Fibroblast of the aortic adventitia (primary cell): ENCODE results near the gene NTRK3. TPM values are rescaled to one million over a fixed set of nuclear protein-coding genes. Genes with fewer than 3 reads are reported as not detected.

Experiments
- DNase-seq: peaks from one replicate; pipeline ENCODE4 v3.0.0-alpha.2; 2010; ENCODE audit warnings: low read depth
- H3K4me3 ChIP-seq: 2 replicates; pipeline ENCODE4 v1.5.1; 2011; ENCODE audit warnings: low read depth, mild to moderate bottlenecking, control low read depth, low read length, moderate library complexity
- total RNA-seq: library from RNA; depleted of rRNA; stranded (reverse); fragments of >200 nt; gene quantifications from 2 replicates; pipeline ENCODE4 v1.2.3, GENCODE V29; 2012; ENCODE audit warnings: low replicate concordance
- TF ChIP-seq, protein P1 (sequence below): IDR thresholded peaks from 2 replicates; pipeline ENCODE4 v1.5.1; 2011; ENCODE audit warnings: mild to moderate bottlenecking, low read length, control low read depth, inconsistent platforms; ENCODE audit not compliant: insufficient read depth

NTRK3 gene
- total RNA-seq, 1 donor: 19.6 TPM

DNA sequence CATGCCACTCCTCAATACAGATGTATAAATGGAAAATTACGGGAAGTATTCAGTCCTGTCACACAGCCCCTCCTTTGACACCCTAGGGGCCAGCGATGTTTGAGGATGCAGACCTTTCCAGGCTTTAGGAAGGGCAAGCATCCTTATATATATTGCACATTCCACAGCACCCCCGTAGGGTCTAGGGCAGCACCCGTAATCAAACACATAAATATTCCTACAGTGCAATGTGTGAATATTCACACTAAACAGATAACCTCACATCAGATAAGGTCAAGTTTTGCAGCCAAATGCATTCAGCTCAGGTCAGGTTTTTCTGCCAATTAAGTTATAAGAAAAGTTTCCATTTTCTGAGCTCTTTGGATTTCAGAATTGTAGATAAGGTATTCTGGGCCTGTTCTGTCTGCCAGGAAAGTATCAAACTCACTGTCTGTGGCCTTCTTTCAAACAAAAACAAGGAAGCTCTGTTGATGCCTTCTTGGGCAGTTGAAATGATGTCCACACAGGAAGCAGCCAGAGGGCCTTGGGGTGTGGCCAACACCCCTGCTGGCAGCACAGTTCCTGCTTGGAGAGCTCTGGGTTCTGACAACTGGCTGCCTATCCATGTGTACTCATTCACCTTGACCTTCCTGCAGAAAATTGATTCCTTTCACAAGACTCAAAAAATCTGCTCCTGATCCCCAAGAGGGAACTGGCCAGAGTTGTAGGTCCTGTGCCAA, 427.0 kb downstream of the NTRK3 start:
- DNase-seq: peak; percentile 64
- H3K4me3 ChIP-seq: no peak overlapping the region
- TF ChIP-seq, protein P1, sequence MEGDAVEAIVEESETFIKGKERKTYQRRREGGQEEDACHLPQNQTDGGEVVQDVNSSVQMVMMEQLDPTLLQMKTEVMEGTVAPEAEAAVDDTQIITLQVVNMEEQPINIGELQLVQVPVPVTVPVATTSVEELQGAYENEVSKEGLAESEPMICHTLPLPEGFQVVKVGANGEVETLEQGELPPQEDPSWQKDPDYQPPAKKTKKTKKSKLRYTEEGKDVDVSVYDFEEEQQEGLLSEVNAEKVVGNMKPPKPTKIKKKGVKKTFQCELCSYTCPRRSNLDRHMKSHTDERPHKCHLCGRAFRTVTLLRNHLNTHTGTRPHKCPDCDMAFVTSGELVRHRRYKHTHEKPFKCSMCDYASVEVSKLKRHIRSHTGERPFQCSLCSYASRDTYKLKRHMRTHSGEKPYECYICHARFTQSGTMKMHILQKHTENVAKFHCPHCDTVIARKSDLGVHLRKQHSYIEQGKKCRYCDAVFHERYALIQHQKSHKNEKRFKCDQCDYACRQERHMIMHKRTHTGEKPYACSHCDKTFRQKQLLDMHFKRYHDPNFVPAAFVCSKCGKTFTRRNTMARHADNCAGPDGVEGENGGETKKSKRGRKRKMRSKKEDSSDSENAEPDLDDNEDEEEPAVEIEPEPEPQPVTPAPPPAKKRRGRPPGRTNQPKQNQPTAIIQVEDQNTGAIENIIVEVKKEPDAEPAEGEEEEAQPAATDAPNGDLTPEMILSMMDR: no peak

GRCh38 chr15:87828608-87829007, 427.9 kb downstream of the NTRK3 start:
- peak; percentile 25 for DNase-seq
- H3K4me3 ChIP-seq: no peak overlapping the region
- TF ChIP-seq, protein P1: no peak

GRCh38 chr15:87827131-87827530, 429.4 kb downstream of the NTRK3 start:
- H3K4me3 ChIP-seq: no peak overlapping the region
- TF ChIP-seq, protein P1: no peak
- peak; percentile 45 for DNase-seq

DNA sequence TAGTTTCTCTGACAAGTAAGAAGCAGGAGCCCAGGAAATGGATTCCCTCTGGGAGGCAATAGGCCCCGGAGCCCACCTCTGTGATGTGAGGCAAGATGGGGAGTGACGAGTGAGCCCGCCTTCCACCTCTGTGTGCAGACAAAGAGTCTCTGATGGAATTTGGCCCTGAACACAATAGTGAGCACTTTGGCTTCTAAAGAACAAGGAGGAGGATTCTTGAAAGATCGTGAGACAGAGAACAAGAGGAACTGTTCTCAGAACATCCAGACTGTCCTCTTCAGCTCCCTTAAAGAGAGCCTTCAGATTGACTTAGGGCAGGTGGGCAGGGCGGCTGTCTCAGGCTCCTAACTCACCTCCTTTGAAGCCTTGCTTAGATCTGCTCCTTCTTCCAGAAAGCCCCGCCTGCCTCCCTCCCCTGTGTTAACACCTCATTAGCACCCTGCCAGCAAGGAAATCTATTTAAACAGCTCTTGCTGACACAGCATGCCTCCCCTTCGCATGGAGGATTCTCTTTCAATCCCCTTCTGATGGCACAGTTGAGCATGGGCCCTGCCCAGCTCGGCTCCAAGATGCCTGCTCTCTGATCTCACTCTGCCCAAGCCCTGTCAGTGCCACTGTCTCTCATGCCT, 430.3 kb downstream of the NTRK3 start:
- TF ChIP-seq, protein P1: no peak
- H3K4me3 ChIP-seq: no peak overlapping the region
- DNase-seq: no peak

GRCh38 chr15:87818756-87819155, 437.8 kb downstream of the NTRK3 start:
- DNase-seq: no peak
- TF ChIP-seq, protein P1: no peak
- H3K4me3 ChIP-seq: no peak overlapping the region

DNA sequence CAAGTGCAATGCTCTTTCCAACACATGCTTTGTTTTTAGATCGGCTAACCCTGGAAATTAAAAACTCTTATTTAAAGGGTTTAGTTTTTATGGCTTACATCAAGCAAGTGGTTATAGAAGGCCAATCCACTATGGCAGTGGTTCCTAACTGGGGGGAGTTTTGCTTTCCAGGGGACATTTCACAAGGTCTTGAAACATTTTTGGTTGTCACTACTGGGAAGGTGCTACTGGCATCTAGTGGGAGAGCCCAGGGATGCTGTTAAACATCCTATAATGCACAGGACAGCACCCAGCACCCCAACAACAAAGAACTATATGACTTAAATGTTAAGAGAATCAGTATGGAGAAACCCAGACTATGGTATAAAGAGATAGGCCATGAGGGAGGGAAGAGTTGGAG, 439.0 kb downstream of the NTRK3 start:
- TF ChIP-seq, protein P1: peak; percentile 17
- peak; percentile 49 for DNase-seq
- H3K4me3 ChIP-seq: no peak overlapping the region
